Frontal cortex (tissue), 4 donors: Measurements from ENCODE around the gene MEGF11. TPM values are rescaled to one million over a fixed set of nuclear protein-coding genes. Genes with fewer than 3 reads are reported as not detected.

ENCODE experiments used
- DNase-seq, 2 donors: peaks; one replicate each; pipeline ENCODE4 v3.0.0; 2012; ENCODE audit warnings: low spot score in 2 of 2
- FAIRE-seq: peaks from 2 replicates; lab custom pipeline; 2012; peaks lifted over from hg19 to GRCh38; lab: Jason Lieb, UNC
- total RNA-seq: library from RNA; depleted of rRNA; stranded (reverse); fragments of >200 nt; gene quantifications from one replicate; pipeline ENCODE4 v1.2.3, GENCODE V29; 2014
- donor health status: control.
- donor health status: control.
- donor health status: control.

The MEGF11 gene
- total RNA-seq, 1 donor from 2014 or later: 4.5 TPM

DNA sequence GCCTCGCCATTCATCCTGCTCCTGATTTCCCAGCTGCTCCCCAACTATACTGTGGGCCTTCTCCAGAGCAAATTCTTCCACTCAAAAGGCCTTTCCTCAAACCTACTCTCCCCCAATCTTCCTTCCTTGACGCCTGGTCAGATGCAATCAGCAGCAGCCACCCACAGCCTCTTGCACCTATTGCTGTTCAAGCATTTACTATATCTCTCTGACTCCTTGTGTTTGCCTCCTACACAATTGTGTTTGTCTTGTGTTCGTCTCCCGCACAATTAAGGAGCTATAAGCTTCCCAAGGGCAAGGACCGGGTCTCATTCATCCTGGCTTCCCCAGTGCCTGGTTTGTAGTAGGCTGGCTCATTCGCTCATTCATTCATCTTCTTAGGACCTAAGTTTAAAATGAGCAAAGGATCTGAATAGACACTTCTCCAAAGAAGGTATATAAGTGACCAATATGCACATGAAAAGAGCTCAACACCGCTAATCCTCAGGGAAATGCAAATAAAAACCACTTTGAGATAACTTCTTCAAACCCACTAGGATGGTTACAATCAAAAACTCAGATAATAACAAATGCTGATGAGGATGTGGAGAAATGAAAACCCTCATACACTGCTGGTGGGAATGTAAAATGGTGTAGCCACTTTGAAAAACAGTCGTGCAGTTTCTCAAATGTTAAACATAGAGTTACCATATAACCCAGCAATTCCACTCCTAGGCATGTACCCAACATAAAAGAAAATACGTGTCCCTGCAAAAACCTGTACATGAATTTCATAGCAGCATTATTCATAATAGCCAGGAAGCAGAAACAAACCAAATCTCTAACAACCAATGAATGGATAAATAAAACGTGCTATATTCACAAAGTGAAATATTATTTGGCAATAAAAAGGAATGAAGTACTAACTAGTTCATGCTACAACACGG is 31.0 kb downstream of the MEGF11 start:
- no peak for DNase-seq
- no peak for FAIRE-seq

DNA sequence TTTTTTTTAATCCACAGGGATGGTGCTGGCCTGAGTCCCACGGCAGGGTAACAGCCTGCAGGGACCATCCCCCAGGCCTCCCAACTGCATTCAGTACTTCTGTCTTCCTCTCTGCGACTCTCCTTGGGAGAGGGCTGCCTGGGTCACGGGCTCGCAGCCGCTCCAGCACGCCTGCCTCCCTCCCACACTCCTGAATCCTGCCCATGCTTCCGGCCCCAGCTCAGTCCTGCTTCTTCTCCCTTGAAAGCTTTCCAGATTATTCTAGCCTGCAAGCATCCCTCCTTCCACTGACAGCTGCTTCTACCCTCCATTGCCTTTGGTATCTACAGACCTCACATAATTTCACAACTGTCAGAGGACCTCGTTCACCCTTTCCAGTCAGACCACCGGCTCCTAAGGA is 32.4 kb downstream of the MEGF11 start:
- no peak for FAIRE-seq
- DNase-seq: no peak

DNA sequence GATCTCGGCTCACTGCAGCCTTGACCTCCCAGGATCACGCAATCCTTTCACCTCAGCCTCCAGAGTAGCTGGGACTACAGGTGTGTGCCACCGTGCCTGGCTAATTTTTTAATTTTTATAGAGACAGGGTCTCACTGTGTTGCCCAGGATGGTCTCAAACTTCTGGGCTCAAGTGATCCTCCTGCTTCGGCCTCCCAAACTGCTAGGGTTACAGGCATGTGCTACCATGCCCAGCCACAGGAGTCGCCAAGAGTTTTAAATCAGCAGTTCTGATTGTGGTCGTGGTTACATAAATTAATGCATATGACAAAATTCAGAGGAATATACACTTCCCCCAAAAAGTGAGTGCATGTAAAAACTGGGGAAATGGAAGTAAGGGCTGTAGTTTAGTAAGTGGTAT is 32.9 kb downstream of the MEGF11 start:
- no peak for DNase-seq
- FAIRE-seq: no peak

DNA sequence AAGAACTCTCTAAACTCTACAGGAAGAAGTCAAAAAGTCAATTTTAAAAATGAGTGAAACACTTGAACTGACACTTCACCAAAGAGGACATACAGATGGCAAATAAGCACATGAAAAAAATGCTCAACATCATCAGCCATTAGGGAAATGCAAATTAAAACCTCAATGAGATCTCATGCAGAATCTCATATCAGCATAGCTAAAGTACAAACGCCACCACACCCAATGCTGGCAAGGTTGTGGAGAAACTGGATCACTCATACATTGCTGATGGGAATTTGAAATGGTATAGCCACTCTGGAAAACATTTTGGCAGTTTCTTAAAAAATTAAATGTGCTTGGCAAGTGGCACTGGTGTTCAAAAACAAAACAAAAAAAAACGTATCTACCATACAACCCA is 34.2 kb downstream of the MEGF11 start:
- FAIRE-seq (no peak), DNase-seq (no peak)

DNA sequence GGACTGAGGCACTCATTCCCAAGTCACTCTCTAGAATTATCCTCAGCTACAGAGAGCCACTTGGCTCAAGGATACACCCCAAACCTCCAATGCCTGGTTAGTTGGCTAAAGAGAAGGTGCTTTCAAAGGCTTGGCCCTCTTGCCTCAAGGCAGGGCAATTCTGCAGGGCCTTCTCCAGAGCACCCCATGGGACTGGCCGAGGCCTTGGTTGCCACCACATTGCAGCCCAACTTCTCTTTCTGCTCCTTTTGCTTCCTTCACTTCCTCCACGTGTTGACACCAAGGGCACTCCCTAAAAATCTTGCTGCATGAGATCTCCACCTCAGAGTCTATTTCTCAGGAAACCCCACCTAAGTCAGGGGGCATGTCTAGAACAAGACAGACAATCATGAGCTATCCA is 36.7 kb downstream of the MEGF11 start:
- FAIRE-seq: no peak
- DNase-seq: no peak

DNA sequence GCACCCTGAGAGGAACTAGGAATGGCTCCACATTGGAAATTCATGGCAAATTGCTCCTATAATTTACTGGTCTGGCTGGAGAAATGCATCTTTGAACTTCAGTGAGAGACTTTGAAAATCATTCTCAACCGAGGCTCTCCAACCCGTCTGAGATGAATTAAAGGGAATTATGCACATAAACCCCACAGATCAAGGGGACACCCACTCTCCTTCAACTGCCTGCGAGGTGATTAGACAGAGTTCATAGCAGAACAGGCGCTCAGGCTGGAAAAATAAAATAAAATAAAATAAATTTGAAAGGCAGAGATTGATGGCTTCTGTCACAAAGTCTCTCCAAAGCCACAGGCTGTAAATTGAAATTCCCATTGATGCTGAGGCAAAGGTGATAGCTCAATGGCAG is 37.7 kb downstream of the MEGF11 start:
- no peak for DNase-seq
- no peak for FAIRE-seq

DNA sequence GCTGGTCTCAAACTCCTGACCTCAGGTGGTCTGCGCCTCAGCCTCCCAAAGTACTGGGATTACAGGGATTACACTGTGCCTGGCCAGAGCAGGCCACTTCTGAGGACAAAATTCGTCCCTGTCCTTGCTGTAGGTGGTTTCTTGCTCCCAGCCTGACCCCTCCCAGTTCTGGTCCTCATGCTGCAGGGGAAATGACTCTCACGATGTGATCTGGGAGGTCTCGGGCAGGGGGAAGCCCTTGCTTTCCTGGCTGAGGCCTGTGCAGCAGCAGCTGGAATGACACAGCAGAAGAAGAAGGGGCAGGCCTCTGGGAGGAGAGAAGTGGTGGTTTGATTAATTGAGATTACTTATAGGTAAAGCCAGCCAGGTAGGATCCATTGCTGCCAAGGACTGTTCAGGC is 39.3 kb downstream of the MEGF11 start:
- FAIRE-seq (no peak), DNase-seq (no peak)

DNA sequence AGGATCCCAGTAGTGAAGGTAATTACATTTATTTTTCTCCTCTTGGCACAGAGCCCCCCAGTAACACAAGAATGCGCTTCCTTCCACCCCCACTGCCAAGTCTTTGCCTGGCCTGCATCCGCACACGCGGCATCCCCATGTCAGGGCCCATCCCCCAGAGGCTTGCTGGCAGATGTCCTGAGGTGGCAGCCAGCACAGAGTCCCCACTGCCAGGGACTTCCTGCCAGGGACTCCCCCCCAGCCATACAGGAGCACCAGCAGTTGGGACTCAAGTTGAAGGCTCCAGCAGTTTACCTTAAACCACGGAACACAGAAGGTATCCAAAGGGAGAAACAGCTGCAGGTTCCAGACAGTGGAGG is 41.0 kb downstream of the MEGF11 start:
- DNase-seq (no peak), FAIRE-seq (no peak)

DNA sequence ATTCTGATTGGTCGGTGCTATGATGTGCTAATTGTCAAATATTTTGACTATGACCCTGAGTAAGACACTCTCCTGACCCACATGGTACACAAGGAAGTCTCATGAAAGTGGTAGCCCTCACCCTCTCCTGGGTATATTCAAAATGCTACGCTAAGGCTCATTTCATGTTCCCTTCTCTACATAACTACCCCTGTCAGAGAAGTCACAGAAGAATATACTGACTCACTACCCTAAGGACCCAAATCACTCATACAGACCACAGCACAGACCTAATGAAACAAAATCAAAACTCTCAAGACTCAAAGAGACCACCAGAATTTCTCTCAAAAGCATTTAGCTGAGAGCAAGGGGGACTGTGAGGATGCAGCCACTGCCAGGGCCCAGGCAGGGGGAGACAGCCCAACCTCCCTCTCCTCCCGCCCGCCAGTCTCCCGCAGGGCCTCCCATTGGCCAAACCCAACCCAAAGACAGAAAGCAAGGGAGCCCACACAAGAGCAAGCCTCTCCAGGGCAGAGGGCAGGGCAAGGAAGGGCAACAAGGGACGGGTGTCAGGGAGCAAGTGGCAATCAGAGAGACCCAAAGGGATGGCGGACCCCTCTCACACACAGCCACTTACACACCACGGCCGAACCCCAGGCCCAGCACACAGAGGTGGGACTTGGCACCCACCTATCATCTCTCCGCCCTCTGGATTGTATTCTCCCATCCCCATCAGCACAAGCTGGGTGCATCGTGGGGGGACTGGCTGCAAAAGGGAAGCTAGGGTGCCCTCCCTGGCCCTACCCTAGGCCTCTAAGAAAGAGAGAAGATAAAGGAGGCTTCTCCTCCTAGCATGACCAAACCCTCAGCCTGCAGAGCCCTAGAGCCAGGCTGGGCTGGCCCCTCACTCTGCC is 41.6 kb downstream of the MEGF11 start:
- no peak for FAIRE-seq
- DNase-seq: no peak

DNA sequence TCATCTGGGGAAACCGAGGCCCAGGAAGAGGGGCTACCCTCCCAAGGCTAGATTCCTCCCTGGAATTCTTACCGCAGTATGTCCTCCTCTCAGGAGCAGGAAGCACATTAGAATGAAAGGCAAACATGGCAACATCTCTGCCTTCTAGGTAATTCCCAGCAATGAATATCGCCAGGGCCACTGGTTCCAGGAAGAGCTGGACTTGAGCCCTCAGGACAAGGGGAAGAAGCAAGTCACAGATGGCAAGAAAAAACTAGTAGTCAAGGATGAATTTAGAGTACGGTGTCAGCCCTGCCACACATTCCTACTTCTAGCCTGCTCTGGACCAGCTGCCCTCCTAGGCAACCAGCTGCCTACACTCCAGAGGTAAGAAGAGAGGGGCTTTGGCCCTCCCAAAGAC is 42.9 kb downstream of the MEGF11 start:
- FAIRE-seq (no peak), DNase-seq (no peak)

DNA sequence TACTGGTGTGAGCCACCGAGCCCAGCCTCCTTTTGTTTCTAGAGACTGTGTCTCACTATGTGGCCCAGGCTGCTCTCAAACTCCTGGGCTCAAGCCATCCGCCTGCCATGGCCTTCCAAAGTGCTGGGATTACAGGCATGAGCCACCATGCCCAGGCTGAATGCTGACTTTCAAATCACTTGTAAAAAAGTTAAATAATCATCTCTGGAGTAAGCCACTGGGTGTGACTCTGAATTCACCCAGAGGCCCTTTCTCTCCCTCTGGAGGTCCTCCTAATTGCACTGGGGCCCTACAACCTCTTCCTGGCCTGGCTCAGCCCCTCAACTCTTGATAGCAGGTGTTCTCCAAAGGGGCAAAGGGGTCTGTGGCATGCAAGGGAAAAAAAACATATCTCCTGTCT is 54.8 kb downstream of the MEGF11 start:
- no peak for DNase-seq
- no peak for FAIRE-seq

DNA sequence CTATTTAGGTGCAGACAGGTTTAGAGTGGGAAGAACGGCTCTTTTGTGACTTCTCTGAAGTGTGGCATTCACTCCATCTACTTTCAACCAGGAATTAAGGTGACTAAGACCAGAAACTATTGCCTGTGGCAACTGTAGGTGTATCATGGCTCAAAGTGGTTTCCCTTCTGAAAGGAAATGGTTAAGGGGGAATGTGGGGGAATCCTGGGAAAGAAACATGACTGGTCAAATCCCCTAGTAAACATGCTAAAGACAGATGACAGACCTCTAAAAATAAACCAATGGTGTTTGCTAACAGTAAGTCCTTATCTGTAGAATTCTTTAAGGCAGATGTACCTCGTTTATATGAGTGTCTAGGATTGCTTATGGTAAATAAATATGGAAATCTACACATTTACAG is 56.9 kb downstream of the MEGF11 start:
- no peak for DNase-seq
- no peak for FAIRE-seq

DNA sequence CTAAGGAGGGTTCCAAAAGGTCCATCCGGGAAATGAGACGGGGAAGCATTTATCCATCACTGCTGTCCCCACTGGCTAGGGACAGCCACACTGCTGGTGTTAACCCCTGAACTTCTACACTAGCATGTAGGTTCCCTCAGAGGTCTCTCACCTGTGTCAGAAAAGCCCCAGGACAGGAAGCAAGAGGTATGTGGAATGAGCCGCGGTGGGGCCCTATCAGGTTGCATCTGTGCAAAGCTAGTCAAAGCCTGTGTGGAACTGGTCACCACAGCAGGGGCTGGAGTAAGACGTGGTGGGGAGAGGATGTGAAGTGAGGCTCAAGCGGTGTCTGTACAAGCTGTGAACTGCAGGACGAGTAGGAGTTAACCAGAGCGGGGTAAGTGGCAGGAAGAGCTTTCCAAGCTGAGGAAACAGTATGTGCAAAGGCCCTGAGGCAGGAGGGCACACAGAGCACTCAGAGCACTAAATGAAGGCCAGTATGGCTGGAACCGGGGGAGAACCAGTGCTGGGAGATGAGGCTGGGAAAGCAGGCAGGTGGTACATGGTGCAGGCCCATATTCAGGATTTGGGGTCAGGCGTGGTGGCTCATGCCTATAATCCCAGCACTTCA is 57.8 kb downstream of the MEGF11 start:
- no peak for DNase-seq
- no peak for FAIRE-seq

DNA sequence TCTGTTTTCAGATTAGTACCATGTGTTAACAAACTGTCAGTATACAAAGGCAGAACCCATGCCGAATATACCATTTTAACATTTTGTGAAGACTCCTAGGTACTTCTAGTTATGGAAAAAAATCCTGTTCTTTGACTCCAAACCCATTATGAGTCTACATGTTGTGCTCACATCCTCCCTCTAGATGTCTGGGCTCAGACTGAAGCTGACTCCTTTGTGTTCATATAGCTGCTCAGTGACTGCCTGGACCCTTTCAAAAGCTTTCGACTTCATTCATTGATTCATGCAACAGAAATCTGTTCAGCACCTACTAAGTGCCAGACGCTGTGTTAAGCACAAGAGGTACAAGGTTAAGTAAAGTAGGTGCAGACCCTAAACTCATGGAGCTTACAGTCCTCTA is 60.5 kb downstream of the MEGF11 start:
- no peak for FAIRE-seq
- DNase-seq: no peak

DNA sequence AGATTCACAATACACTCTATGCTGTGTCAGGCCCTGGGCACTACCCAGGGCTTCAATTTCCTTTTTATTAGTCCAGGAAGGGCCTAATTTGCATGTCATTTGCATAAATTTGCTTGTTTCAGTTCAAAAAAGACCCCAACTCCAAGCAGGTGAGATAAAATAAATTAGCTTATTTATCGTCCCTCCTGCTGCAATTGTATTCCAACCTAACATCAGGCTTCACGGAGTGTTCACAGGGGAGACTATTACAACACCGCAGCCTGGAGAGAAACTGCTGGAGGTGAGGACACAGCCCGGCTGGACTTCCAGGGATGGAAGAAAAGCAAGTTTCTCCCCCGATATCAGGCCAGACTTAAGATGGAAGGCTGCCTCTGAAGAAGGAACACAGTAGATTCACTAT is 62.8 kb downstream of the MEGF11 start:
- no peak for FAIRE-seq
- DNase-seq: no peak

DNA sequence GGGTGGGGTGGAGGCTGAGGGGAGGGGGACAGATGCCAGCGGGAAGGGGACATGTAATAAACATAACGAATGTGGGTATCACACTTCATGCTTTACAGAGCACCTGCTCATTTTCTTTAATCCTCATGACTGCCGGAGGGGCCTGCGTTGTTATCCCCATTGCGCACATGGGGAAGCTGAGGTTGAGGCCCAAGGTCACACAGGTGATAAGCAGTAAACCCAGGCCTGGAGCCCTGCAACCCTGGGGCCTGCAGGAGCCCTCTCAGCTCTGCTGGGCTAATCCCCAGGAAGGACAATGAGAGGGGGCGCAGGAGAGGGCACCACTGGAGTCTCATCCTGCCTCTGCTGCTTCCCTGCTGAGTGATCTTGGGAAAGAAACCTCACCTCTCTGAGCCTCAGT is 64.3 kb downstream of the MEGF11 start:
- no peak for FAIRE-seq
- DNase-seq: no peak

DNA sequence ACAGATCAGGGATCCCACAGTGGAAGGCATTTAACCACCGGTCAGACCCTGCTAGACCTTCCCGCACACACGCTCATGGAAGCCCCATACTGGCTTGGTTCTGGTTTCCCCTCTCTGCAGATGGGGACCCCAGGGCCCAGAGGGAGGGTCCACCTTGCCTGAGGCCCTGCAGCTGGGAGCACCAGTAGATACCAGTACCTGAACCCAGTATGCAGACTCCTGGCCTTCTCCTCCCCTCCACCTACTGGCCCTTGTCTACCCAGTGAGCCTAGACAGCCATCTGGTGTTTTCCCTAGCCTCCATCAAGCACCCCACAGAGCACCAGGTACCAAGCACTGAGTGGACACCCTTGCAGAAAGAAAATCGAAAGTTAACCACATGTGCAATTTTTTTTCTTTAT is 65.1 kb downstream of the MEGF11 start:
- DNase-seq: no peak

DNA sequence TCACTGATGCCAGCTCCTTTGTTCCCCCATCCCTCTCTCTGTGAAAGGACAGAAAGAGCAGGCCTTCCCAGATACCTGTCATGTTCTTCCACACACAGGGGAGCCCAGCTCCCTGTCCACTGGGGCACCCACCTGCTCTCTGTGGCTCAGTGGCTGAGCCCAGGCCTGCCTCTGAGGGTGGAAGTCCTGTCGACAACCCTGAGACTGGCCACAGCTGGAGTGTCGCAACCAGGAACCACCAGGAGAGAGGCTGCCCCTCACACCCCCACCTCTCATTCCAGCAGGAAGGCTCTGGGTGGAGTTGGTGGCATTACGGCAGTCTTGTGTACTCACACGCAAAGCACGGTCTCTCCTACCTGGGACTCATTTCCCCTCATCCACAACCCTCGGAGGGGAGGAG is 66.3 kb downstream of the MEGF11 start:
- DNase-seq (no peak), FAIRE-seq (no peak)

More for the DNA sequence above, 65.1 kb downstream of the MEGF11 start:
- FAIRE-seq: no peak

DNA sequence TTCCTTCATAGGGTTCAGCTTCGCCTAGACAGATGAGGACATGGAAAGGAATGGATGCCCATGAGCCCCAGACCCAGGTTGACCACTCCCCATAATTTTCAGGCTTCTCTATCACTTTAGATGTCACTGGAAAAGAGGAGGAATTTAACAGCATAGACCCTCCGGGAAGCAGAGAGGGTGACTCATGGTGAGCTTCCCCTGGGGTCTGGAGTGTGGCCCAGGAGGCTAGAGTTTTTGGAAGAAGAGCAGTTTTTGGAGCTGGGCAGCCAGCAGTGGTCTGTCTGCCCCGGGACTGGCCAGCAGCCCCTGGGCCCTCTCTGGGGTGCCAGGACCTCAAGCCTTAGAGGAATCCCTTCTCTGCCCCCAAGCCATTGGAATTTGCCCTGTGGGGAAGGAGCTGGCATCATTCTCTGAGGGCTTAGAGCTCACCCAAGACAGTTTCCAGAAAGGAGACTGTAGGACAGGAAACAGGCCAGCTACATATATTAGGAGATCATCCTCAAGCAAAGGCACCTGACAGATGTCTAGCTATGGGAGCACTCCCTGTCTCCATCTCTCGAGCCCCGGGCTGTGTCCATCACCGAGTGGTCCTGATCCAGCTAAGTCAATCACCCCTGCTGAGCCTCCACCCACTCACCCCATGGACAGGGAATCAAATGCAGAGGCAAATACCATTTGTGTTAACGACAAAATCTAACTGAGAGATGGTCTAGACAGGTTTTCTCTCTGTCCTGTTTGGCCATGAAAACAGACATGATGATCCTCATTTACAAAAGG is 67.3 kb downstream of the MEGF11 start:
- DNase-seq: no peak
- FAIRE-seq: no peak
